H9 (cell line): ENCODE results near the gene USB1. TPM values are rescaled to one million over a fixed set of nuclear protein-coding genes. Genes with fewer than 3 reads are reported as not detected.

ENCODE experiments used
- DNase-seq: peaks from one replicate; pipeline ENCODE4 v3.0.0-alpha.2; 2017
- H2AFZ ChIP-seq: one replicate; pipeline ENCODE4 v1.6.1; 2013; ENCODE audit warnings: mild to moderate bottlenecking, low read length, control low read depth, moderate library complexity
- H2AK5ac ChIP-seq: 2 replicates; pipeline ENCODE4 v1.6.1; 2013; ENCODE audit warnings: low read length, control low read depth, mixed read lengths; ENCODE audit not compliant: insufficient read length
- H2BK120ac ChIP-seq: one replicate; pipeline ENCODE4 v1.6.1; 2013; ENCODE audit warnings: low read depth, mild to moderate bottlenecking, low read length, control low read depth, inconsistent platforms; ENCODE audit not compliant: poor library complexity, severe bottlenecking
- H2BK12ac ChIP-seq: 2 replicates; pipeline ENCODE4 v1.6.1; 2013; ENCODE audit warnings: low read length, control low read depth, mixed read lengths, low read depth; ENCODE audit not compliant: insufficient read length
- H2BK15ac ChIP-seq: 2 replicates; pipeline ENCODE4 v1.6.1; 2013; ENCODE audit warnings: low read depth, low read length, control low read depth
- H2BK20ac ChIP-seq: one replicate; pipeline ENCODE4 v1.6.1; 2013; ENCODE audit warnings: low read depth, mild to moderate bottlenecking, low read length, control low read depth, inconsistent platforms; ENCODE audit not compliant: poor library complexity, severe bottlenecking
- H2BK5ac ChIP-seq: 2 replicates; pipeline ENCODE4 v1.6.1; 2013; ENCODE audit warnings: low read length, control low read depth, mixed read lengths; ENCODE audit not compliant: insufficient read length
- H3K14ac ChIP-seq: 2 replicates; pipeline ENCODE4 v1.6.1; 2013; ENCODE audit warnings: low read length, control low read depth; ENCODE audit not compliant: insufficient read depth
- H3K18ac ChIP-seq: 2 replicates; pipeline ENCODE4 v1.6.1; 2013; ENCODE audit warnings: low read depth, mild to moderate bottlenecking, mixed read lengths, low read length, control low read depth; ENCODE audit not compliant: insufficient read length
- H3K23ac ChIP-seq: 2 replicates; pipeline ENCODE4 v1.6.1; 2013; ENCODE audit warnings: low read length, control low read depth, mixed read lengths, low read depth; ENCODE audit not compliant: insufficient read length
- H3K23me2 ChIP-seq: 2 replicates; pipeline ENCODE4 v1.6.1; 2013; ENCODE audit warnings: low read depth, mild to moderate bottlenecking, mixed read lengths, low read length, control low read depth; ENCODE audit not compliant: insufficient read length, poor library complexity, severe bottlenecking
- H3K27ac ChIP-seq: 2 replicates; pipeline ENCODE4 v1.5.1; 2013; ENCODE audit warnings: low read length, control low read depth, mixed read lengths, low read depth; ENCODE audit not compliant: insufficient read length
- H3K27me3 ChIP-seq: 2 replicates; pipeline ENCODE4 v1.6.1; 2013; ENCODE audit warnings: low read length, control low read depth, inconsistent platforms; ENCODE audit not compliant: insufficient read depth
- H3K4ac ChIP-seq: 2 replicates; pipeline ENCODE4 v1.6.1; 2013; ENCODE audit warnings: low read depth, mild to moderate bottlenecking, control low read depth, inconsistent platforms, low read length, moderate library complexity
- H3K4me1 ChIP-seq: 2 replicates; pipeline ENCODE4 v1.6.1; 2013; ENCODE audit warnings: low read length, control low read depth, inconsistent platforms; ENCODE audit not compliant: insufficient read depth
- H3K4me2 ChIP-seq: 2 replicates; pipeline ENCODE4 v1.6.1; 2013; ENCODE audit warnings: low read length, control low read depth, mixed read lengths; ENCODE audit not compliant: insufficient read length, insufficient read depth
- H3K56ac ChIP-seq: 2 replicates; pipeline ENCODE4 v1.6.1; 2013; ENCODE audit warnings: low read depth, mild to moderate bottlenecking, mixed read lengths, low read length, control low read depth; ENCODE audit not compliant: insufficient read length
- H3K79me1 ChIP-seq: 2 replicates; pipeline ENCODE4 v1.6.1; 2013; ENCODE audit warnings: low read depth, mild to moderate bottlenecking, moderate library complexity, low read length, control low read depth, inconsistent platforms; ENCODE audit not compliant: insufficient read depth, poor library complexity, severe bottlenecking
- H3K79me2 ChIP-seq: 2 replicates; pipeline ENCODE4 v1.6.1; 2013; ENCODE audit warnings: low read length, control low read depth, inconsistent platforms; ENCODE audit not compliant: insufficient read depth
- H3K9ac ChIP-seq: 2 replicates; pipeline ENCODE4 v1.6.1; 2013; ENCODE audit warnings: low read length, control low read depth, mixed read lengths; ENCODE audit not compliant: insufficient read length; ENCODE audit errors: extremely low read depth
- H3K9me3 ChIP-seq: one replicate; pipeline ENCODE4 v1.6.1; 2013; ENCODE audit warnings: low read depth, low read length, inconsistent platforms; ENCODE audit not compliant: control insufficient read depth
- H3T11ph ChIP-seq: one replicate; pipeline ENCODE4 v1.6.1; 2013; ENCODE audit warnings: mild to moderate bottlenecking, low read length, control low read depth, inconsistent platforms
- H4K20me1 ChIP-seq: one replicate; pipeline ENCODE4 v1.6.1; 2013; ENCODE audit not compliant: control insufficient read depth, insufficient read length, insufficient read depth
- H4K5ac ChIP-seq: 2 replicates; pipeline ENCODE4 v1.6.1; 2013; ENCODE audit warnings: low read depth, mild to moderate bottlenecking, mixed read lengths, low read length, control low read depth; ENCODE audit not compliant: insufficient read length
- H4K8ac ChIP-seq: replicated peaks from 2 replicates; pipeline ENCODE4 v1.6.1; 2013; ENCODE audit warnings: low read length, control low read depth, mixed read lengths, low read depth; ENCODE audit not compliant: insufficient read length
- H4K91ac ChIP-seq: 2 replicates; pipeline ENCODE4 v1.6.1; 2013; ENCODE audit warnings: low read depth, mild to moderate bottlenecking, moderate library complexity, mixed read lengths, low read length, control low read depth; ENCODE audit not compliant: insufficient read length
- H3K27ac Mint-ChIP-seq, 3 experiments: 2 replicates in 2 of 3; 3 replicates in 1 of 3; pipeline ENCODE4 v1.8.0; 2020 to 2021; ENCODE audit warnings: mixed read lengths in 3 of 3, mild to moderate bottlenecking in 1 of 3, moderate library complexity in 1 of 3
- H3K27me3 Mint-ChIP-seq: 2 replicates; pipeline ENCODE4 v1.8.0; 2021; ENCODE audit warnings: low read depth, mild to moderate bottlenecking, moderate library complexity, mixed read lengths
- H3K36me3 Mint-ChIP-seq, 3 experiments: 2 replicates in 2 of 3; 3 replicates in 1 of 3; pipeline ENCODE4 v1.8.0; 2020 to 2021; ENCODE audit warnings: low read depth in 3 of 3, mixed read lengths in 3 of 3; ENCODE audit not compliant: insufficient read depth in 1 of 3
- H3K4me1 Mint-ChIP-seq, 2 experiments: 2 replicates each; pipeline ENCODE4 v1.8.0; 2020; ENCODE audit warnings: mixed read lengths in 2 of 2
- H3K4me3 Mint-ChIP-seq, 2 experiments: 2 replicates in 1 of 2; 3 replicates in 1 of 2; pipeline ENCODE4 v1.8.0; 2020 to 2021; ENCODE audit warnings: mild to moderate bottlenecking in 2 of 2, mixed read lengths in 2 of 2, moderate library complexity in 1 of 2
- H3K9me3 Mint-ChIP-seq, 2 experiments: 2 replicates in 1 of 2; 3 replicates in 1 of 2; pipeline ENCODE4 v1.8.0; 2020; ENCODE audit warnings: mild to moderate bottlenecking in 2 of 2, mixed read lengths in 2 of 2, moderate library complexity in 1 of 2
- CTCF ChIP-seq: fragments of 200-600 bp; sonication (generic); conservative IDR thresholded peaks from 3 replicates; pipeline ENCODE4 v1.8.0; 2021; ENCODE audit warnings: antibody characterized with exemption, mild to moderate bottlenecking
- WGBS: extraction: QIAGEN DNeasy Blood & Tissue Kit; methylation state at CpG from one replicate; pipeline ENCODE4 v1.1.7; 2013; ENCODE audit warnings: missing lambda C conversion rate, low lambda C conversion rate, mixed read lengths; ENCODE audit not compliant: insufficient read length; ENCODE audit errors: extremely low coverage; 5-methylcytosine and 5-hydroxymethylcytosine counted together
- total RNA-seq: library from RNA; stranded (reverse); gene quantifications from 2 replicates; pipeline ENCODE4 v1.2.1, GENCODE V29; 2021

USB1 gene
- total RNA-seq, 1 experiment from 2014 or later = 65.0 TPM

GRCh38 chr16:58026139-58026704 lies 25.0 kb downstream of the USB1 start:
- Histone ChIP-seq H2BK5ac (no peak overlapping the region), H3K9me3 (no peaks in the 10 kb centered on the region), H4K8ac (no peak overlapping the region), H3K4me2 (peak overlapping the region; percentile 78), H3K14ac (peak overlapping the region; percentile 4; the same call in 1 of the 2 replicates), H2BK20ac (no peak overlapping the region), H3K56ac (no peak overlapping the region), H4K20me1 (no peaks in the 10 kb centered on the region), H3K4me1 (peaks cover 18% of the 10 kb centered on the region; the same call in 1 of the 2 replicates), H4K5ac (no peak overlapping the region), H3K9ac (peak overlapping the region; percentile 3), H3K23me2 (peaks cover 17% of the 10 kb centered on the region), H3K27ac (no peak overlapping the region), H3K18ac (no peak overlapping the region), H3K79me2 (peaks cover 2% of the 10 kb centered on the region; the same call in 1 of the 2 replicates), H2BK120ac (no peak overlapping the region), H3K23ac (no peak overlapping the region), H4K91ac (no peak overlapping the region), H2AK5ac (no peak overlapping the region), H2BK15ac (no peak overlapping the region), H3K79me1 (peaks cover 2% of the 10 kb centered on the region), H2BK12ac (no peak overlapping the region), H3K4ac (no peak overlapping the region), H3K27me3 (no peaks in the 10 kb centered on the region), H2AFZ (no peak overlapping the region), H3T11ph (no peak overlapping the region)
- Mint-ChIP-seq H3K9me3 (no peaks in the 10 kb centered on the region), H3K4me3 (peak overlapping the region; percentile 73 to 87), H3K27ac (no peak overlapping the region), H3K36me3 (peaks cover 0 to 6% (median 5%) of the 10 kb centered on the region in 3 experiments; a peak in 4 of 7 replicates), H3K27me3 (peaks cover 12% of the 10 kb centered on the region), H3K4me1 (peaks cover 46 to 56% of the 10 kb centered on the region in 2 experiments)
- TF ChIP-seq CTCF = no peak
- no CpG with 5 or more reads among the region's 65 CpGs for WGBS
- no peak for DNase-seq
